Articular chondrocyte of knee joint (primary cell): ENCODE results near the gene MECP2. TPM values are rescaled to one million over a fixed set of nuclear protein-coding genes. Genes with fewer than 3 reads are reported as not detected.

Source experiments
- small RNA-seq: library from RNA; depleted of rRNA; stranded (forward); fragments of <200 nt; gene quantifications from one replicate; pipeline ENCODE3, GENCODE V24; 2012
- total RNA-seq: library from RNA; depleted of rRNA; stranded (reverse); fragments of >200 nt; gene quantifications from 2 replicates; pipeline ENCODE4 v1.2.3, GENCODE V29; 2012

MECP2 gene
- 37.0 and 40.6 TPM in 2 replicates for total RNA-seq

GRCh38 chrX:154097589-154098541, at the start of gene MECP2:
MECP2 (minus strand) TSS chrX:154097717.

GRCh38 chrX:154144010-154144409, 46.5 kb upstream of the MECP2 start, which contains the start of gene OPN1LW:
OPN1LW (plus strand) TSS chrX:154144243; CDS start chrX:154144284, 41 bp downstream.

GRCh38 chrX:154019633-154020528, 77.6 kb downstream of the MECP2 start, which contains the start of gene IRAK1:
IRAK1 (minus strand) TSS chrX:154019902; CDS start chrX:154019812, 90 bp downstream.

GRCh38 chrX:153972368-153973126, 125.0 kb downstream of the MECP2 start, which contains the start of gene TMEM187:
TMEM187 (plus strand) TSS chrX:153972754; CDS start chrX:153982063, 9,309 bp downstream.

Small RNAs within 50 kb of the gene (small RNA-seq; reads per million reads assigned to genes)
- gene MIR3202-1: not detected

Other genes with a start within 250 kb of the MECP2 start
- 0.43 and 0.52 TPM in 2 replicates for gene L1CAM, start 211.5 kb downstream of the MECP2 start, total RNA-seq
- gene AVPR2, start 193.0 kb downstream of the MECP2 start, total RNA-seq: not detected in 2 replicates
- 1.2 and 1.7 TPM in 2 replicates for gene ARHGAP4, start 171.5 kb downstream of the MECP2 start, total RNA-seq
- 46.7 and 47.6 TPM in 2 replicates for gene NAA10, start 162.7 kb downstream of the MECP2 start, total RNA-seq
- 5.1 and 7.7 TPM in 2 replicates for gene RENBP, start 153.1 kb downstream of the MECP2 start, total RNA-seq
- gene HCFC1, start 125.9 kb downstream of the MECP2 start, total RNA-seq: 21.5 and 26.9 TPM in 2 replicates
- gene TMEM187, start 125.0 kb downstream of the MECP2 start, total RNA-seq: 5.1 and 5.7 TPM in 2 replicates
- 47.1 and 71.7 TPM in 2 replicates for gene IRAK1, start 77.8 kb downstream of the MECP2 start, total RNA-seq
- not detected in 2 replicates for gene OPN1LW, start 46.5 kb upstream of the MECP2 start, total RNA-seq
- gene OPN1MW, start 84.9 kb upstream of the MECP2 start, total RNA-seq: not detected in 2 replicates
- gene OPN1MW2, start 122.0 kb upstream of the MECP2 start, total RNA-seq: not detected in 2 replicates
- gene OPN1MW3, start 159.9 kb upstream of the MECP2 start, total RNA-seq: not detected in 2 replicates
- gene TEX28, start 197.4 kb upstream of the MECP2 start, total RNA-seq: not detected in 2 replicates
- not detected in 2 replicates for gene TKTL1, start 198.1 kb upstream of the MECP2 start, total RNA-seq